ENCODE data around the gene GAGE12J. TPM values are rescaled to one million over a fixed set of nuclear protein-coding genes. Genes with fewer than 3 reads are reported as not detected.
"Not testable (repeated sequence)": the region's sequence is repeated elsewhere in the genome, so short reads cannot be mapped to it uniquely, and the experiment has no call there.

Gene GAGE12J
- total RNA-seq, 2 experiments from 2014 or later = not detected

DNA sequence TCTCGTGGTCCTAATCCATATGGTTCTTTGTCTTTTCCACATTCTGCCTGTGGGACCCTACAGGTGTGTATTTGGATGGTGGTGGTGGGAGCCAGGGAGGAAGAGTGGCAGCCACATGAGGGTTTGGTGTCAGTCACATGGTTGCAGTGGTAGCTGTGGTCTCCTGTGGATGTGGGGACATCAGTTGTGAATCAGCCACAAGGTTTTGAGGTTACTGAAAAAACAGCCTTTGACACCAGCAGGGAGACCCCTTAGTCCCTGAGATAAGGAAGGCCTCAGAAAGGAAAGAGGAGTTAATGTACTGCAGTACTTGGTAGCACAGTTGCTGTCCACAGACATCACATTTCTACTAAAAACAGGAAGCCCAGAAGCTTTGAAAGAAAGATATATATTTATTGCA, 34.2 kb upstream of the GAGE12J start:
- intact Hi-C loops (cut with micrococcal nuclease) = no loop called here
- POLR2A ChIA-PET = no interaction called here
- Mint-ChIP-seq H3K27ac (no peak overlapping the region), H3K4me1 (ENCODE audit: low read depth) (peaks cover 32% of the 10 kb centered on the region), H3K36me3 (no peaks in the 10 kb centered on the region), H3K4me3 (no peak overlapping the region), H3K27me3 (no peaks in the 10 kb centered on the region), H3K9me3 (no peaks in the 10 kb centered on the region)
- DNase-seq = no peak
- CTCF ChIA-PET = no interaction called here

DNA sequence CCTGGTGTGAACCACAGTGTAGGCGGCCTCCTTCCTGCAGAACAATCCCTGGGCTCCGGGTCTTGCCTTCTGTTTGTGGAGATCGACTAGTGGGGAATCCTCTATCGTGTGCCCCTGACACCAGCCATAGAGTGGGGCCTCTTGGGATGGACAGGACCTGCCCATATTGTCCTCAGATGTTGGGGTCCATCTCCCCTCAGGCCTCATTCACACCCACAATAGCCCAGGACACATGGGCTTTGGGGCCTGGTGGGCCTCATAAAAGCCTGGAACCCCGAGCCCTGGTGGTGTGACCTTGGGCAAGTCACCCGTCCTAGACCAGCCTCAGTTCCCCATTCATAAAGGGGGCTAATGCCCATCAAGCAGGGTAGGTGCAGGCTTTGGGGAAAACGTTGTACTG, 31.6 kb upstream of the GAGE12J start:
- H3K27me3 Mint-ChIP-seq = no peaks in the 10 kb centered on the region
- no peak for DNase-seq
- H3K36me3 Mint-ChIP-seq = no peaks in the 10 kb centered on the region
- POLR2A ChIA-PET = no interaction called here
- H3K4me1 Mint-ChIP-seq (ENCODE audit: low read depth) = peaks cover 31% of the 10 kb centered on the region
- H3K4me3 Mint-ChIP-seq = no peak overlapping the region
- no peak overlapping the region for H3K27ac Mint-ChIP-seq
- no peaks in the 10 kb centered on the region for H3K9me3 Mint-ChIP-seq
- intact Hi-C loops (cut with micrococcal nuclease) = no loop called here
- CTCF ChIA-PET = no interaction called here

DNA sequence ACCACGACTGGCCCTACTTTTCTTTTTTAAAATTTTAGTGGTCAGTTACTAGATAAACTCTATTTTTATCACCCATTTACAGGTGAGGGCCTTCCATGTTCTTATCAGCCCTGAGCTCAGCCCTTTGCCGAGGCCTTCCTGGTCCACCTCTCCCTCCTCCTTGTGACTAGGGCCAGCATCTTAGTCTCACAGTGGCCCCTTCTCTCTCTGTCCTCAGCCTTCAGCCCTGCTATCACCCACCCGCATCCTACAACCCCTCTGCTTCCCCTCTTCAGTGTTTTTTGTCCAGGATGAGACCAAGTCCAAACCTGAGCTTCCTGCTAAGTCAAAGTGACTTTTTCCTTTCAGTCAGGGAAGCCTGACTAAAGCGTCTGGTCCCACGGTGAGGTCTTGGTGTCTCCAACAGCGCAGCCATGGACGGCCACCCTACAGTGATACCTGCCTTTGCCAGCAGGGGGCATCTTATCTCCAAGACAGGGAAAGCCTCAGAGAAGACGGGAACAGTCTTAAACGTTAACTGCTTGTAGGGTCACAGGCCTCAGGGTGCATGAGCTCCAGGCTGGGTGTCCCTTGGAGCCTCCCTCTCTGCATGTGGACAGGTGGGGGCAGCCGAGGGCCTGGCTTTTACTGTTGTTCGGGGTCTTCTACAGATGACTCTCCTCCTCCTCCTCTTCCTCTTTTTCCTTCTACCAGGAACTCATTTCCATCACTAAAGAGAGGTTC, 30.1 kb upstream of the GAGE12J start:
- Mint-ChIP-seq H3K27ac (no peak overlapping the region), H3K4me1 (ENCODE audit: low read depth) (peaks cover 32% of the 10 kb centered on the region), H3K9me3 (no peaks in the 10 kb centered on the region), H3K4me3 (no peak overlapping the region), H3K27me3 (no peaks in the 10 kb centered on the region), H3K36me3 (no peaks in the 10 kb centered on the region)
- ChIA-PET POLR2A (no interaction called here), CTCF (interaction anchor here (0.8 to 1.4 kb wide), 5 partner anchors 8 to 462 kb away, joined by 3 to 12 read pairs (median 3); no protein-coding TSS in a partner anchor)
- DNase-seq = peak; percentile 79
- intact Hi-C loops (cut with micrococcal nuclease) = loop anchor here (2.0 kb wide), 1 partner anchor 19 kb away; no protein-coding TSS in a partner anchor

DNA sequence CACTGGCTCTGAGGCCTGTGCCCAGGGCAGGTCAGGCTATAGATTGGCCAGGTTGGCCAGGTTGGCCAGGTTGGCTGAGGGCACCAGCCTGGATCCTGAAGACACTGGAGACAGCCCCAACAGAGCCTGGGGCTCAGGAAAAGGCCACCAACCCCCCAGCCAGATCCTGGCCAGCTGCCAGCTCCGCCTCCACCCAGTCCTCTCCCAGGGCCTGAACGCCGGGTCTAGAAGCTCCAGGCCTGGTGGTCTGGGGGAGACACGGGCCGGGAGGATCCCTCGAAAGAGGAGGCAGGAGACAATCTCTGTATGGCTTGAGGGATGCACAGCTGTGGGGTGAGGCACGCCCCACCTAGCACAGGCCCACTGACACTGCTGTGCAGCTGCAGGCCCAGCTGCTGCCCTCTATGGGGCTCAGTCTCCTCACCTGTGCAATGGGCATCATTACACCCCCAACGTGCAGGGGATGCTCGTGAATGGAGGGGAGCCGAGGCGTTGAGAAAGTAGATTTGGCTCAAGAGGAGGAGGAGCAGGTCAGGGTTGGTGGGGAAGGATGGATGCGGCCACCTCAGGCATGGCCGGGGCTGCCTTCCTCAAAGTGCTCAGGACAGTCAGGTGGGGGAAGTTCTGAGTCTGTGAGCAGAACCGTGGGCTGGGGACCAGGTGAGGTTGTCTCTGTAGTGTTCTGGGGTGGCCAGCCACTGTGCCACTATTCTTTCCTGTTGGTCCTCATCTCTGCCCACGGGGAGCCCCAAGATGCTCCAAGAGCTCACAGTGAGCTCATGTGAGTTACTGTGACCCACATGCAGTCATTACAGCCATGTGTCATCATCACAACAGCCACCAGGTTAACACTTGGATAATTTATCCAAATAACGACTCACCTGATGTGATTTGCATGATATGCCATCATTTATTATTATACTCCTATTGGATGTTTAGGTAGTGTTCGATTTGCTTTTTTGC, 29.2 kb upstream of the GAGE12J start:
- POLR2A ChIA-PET = no interaction called here
- Mint-ChIP-seq H3K27me3 (no peaks in the 10 kb centered on the region), H3K27ac (no peak overlapping the region), H3K4me1 (ENCODE audit: low read depth) (peaks cover 26% of the 10 kb centered on the region), H3K4me3 (no peak overlapping the region), H3K9me3 (no peaks in the 10 kb centered on the region), H3K36me3 (no peaks in the 10 kb centered on the region)
- no peak for DNase-seq
- intact Hi-C loops (cut with micrococcal nuclease) = loop anchor here (1.0 to 2.0 kb wide), 2 partner anchors 17 to 20 kb away; no protein-coding TSS in a partner anchor
- CTCF ChIA-PET = interaction anchor here (0.6 to 1.4 kb wide), 7 partner anchors 9 to 1133 kb away, joined by 3 to 12 read pairs (median 3); no protein-coding TSS in a partner anchor

DNA sequence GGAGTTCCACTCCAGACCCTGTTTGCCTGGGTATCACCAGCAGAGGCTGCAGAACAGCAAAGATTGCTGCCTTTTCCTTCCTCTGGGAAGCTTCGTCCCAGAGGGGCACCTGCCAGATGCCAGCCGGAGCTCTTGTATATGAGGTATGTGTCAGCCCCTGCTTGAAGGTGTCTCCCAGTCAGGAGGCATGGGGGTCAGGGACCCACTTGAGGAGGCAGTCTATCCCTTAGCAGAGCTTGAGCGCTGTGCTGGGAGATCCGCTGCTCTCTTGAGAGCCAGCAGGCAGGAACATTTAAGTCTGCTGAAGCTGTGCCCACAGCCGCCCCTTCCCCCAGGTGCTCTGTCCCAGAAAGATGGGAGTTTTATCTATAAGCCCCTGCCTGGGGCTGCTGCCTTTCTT, 22.5 kb upstream of the GAGE12J start:
- H3K36me3 Mint-ChIP-seq; H3K4me1 Mint-ChIP-seq (ENCODE audit: low read depth); DNase-seq; POLR2A ChIA-PET; H3K4me3 Mint-ChIP-seq; intact Hi-C loops (cut with micrococcal nuclease); H3K27me3 Mint-ChIP-seq; CTCF ChIA-PET; H3K9me3 Mint-ChIP-seq; H3K27ac Mint-ChIP-seq: not testable (repeated sequence)

DNA sequence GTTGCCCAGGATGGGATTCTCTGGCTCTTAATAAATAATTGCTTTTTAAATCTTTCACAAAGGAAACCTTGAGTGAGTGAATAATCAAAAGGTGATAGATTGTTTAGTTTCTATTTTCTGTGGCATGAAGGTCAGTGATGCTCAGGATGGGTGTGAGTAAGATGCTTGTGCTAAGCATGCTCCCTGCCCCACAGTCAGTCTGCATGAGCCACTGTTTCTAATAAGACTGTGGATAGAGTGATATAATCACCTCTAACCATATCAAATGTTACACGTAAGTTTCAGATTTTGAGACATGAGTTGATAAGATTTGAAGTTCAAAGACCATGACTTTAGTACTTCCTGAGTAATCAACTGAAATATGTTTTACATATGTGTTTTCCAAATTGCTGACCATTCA, 21.1 kb upstream of the GAGE12J start:
- no peak for DNase-seq
- H3K9me3 Mint-ChIP-seq = no peaks in the 10 kb centered on the region
- no peak overlapping the region for H3K27ac Mint-ChIP-seq
- intact Hi-C loops (cut with micrococcal nuclease) = no loop called here
- no peak overlapping the region for H3K4me3 Mint-ChIP-seq
- CTCF ChIA-PET = no interaction called here
- H3K4me1 Mint-ChIP-seq (ENCODE audit: low read depth) = peaks cover 2% of the 10 kb centered on the region
- H3K36me3 Mint-ChIP-seq = no peaks in the 10 kb centered on the region
- POLR2A ChIA-PET = no interaction called here
- H3K27me3 Mint-ChIP-seq = no peaks in the 10 kb centered on the region

DNA sequence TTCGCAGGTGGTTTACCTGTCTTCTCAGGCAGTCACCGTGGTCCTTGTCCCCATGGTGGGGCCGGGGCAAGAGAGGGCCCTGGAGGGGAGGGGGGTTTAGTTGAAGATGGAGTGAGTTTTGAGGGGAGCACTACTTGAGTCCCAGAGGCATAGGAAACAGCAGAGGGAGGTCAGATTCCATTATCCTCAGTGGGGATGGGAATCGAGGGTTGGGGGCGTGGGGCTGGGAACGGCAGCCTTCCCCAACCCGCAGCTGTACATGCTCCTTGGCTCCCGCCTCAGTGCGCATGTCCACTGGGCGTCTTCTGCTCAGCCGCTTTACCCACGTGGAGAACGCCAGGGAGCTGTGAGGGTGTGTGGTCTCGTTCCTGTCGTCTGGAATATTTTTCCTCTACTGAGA, 18.5 kb upstream of the GAGE12J start, which contains the start of gene GAGE10:
Gene GAGE10 (plus strand): TSS at position 301 of the 400 bp plus-strand sequence. CDS start 1,214 bp downstream, outside the sequence.
- Mint-ChIP-seq H3K27me3 (no peaks in the 10 kb centered on the region), H3K27ac (no peak within 1 kb of the TSS), H3K36me3 (no peaks in the 10 kb centered on the region), H3K4me3 (no peak within 1 kb of the TSS), H3K4me1 (ENCODE audit: low read depth) (peaks cover 1% of the 10 kb centered on the region), H3K9me3 (no peaks in the 10 kb centered on the region)
- intact Hi-C loops (cut with micrococcal nuclease) = no loop called here
- DNase-seq = no peak
- ChIA-PET CTCF (no interaction called here), POLR2A (no interaction called here)

DNA sequence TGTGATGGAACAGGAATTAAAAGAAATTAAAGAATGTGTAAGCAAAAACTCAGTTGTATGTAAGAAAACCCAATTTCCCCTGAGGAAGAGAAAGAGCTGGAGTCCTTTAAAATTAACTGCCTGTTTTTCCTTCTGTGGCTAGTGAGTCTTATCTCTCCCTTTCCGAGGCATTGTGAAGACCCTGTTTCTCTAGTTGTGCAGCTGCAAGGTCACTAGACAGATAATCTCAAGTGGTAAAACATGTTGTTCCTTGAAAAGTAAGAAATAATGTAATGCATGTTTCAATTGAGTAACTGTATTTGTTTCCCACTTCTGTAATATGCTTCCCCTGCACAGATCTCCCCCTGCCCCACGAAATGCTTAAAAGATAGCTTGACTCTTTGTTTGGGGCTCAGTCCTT, 14.1 kb upstream of the GAGE12J start:
- DNase-seq; intact Hi-C loops (cut with micrococcal nuclease); H3K9me3 Mint-ChIP-seq; H3K27ac Mint-ChIP-seq; H3K4me3 Mint-ChIP-seq; H3K36me3 Mint-ChIP-seq; POLR2A ChIA-PET; H3K27me3 Mint-ChIP-seq: not testable (repeated sequence)
- H3K4me1 Mint-ChIP-seq (ENCODE audit: low read depth) = peaks cover 21% of the 10 kb centered on the region
- CTCF ChIA-PET = interaction anchor here (0.8 to 1.1 kb wide), 2 partner anchors 15 to 24 kb away, joined by 3 read pairs; no protein-coding TSS in a partner anchor

DNA sequence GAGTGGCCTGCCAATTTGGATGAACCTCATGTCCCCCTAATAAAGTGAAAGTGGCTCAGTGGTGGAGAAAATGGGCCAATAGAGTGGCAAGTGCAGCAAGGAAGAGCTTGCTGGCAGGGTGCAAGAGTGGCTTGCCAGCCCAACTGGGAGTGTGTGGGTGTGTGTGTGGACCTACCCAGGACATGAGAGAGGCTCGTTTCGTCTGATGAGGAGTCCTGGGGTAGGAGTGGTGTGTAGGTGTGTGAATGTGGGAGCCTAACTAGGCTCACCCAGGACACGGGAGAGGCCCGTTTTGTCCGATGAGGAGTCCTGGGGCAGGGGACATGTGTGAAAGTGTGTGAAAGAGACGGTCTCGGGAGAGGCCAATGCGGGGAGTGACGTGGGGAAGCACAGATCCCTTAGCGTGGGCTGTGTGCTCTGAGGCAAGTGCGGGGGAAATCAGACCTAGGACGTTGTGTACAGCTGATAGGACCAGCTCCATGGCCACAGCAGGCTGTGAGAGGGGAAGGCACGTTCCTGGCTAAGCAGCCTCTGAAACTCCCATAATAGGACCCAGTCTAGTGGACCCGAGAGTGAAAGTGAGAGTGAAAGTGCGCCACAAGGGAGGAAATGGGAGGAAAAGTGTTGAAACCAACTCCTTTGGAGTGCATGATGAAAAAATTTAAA, 13.1 kb upstream of the GAGE12J start:
- ChIA-PET POLR2A (interaction anchor here (1.2 kb wide), 1 partner anchor 36 kb away, joined by 3 read pairs; no protein-coding TSS in a partner anchor), CTCF (interaction anchor here (0.7 to 1.9 kb wide), 3 partner anchors 16 to 611 kb away, joined by 3 to 6 read pairs (median 3); no protein-coding TSS in a partner anchor)
- peak; percentile 36 for DNase-seq
- peak overlapping the region; percentile 68 for H3K27ac Mint-ChIP-seq
- peak overlapping the region; percentile 66 for H3K4me3 Mint-ChIP-seq
- intact Hi-C loops (cut with micrococcal nuclease) = loop anchor here (1.0 kb wide), 1 partner anchor 15 kb away; no protein-coding TSS in a partner anchor
- H3K4me1 Mint-ChIP-seq (ENCODE audit: low read depth) = peaks cover 21% of the 10 kb centered on the region
- H3K9me3 Mint-ChIP-seq = no peaks in the 10 kb centered on the region
- no peaks in the 10 kb centered on the region for H3K36me3 Mint-ChIP-seq
- H3K27me3 Mint-ChIP-seq = no peaks in the 10 kb centered on the region

DNA sequence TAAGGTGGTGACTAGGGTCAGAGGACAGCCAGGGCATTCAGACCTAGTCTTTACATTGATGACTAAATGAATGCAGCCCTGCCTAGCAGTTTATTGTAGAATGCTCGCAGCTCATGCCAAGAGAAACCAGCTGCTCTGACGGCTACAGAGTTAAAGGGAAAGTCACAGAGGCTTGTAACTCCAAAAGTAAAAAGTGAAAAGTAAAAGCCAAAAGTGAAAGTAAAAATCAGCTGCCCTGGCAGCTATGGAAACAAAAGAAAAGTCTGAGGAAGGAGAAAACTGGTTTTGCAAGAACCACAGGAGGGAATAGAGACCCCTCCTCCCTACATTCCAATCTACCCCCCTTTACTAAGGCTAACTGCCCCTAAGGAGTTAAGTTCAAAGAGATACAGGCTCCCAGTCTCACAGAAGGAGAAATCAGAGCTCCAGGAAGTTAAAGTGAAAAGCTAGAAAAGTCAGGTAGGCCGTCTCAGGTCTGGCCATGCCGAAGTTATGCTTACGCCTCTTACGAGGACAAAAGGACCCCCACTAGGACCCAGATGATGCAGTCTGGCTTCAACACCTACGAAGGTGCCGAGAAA, 12.3 kb upstream of the GAGE12J start:
- intact Hi-C loops (cut with micrococcal nuclease) = loop anchor here (1.0 kb wide), 1 partner anchor 16 kb away; no protein-coding TSS in a partner anchor
- POLR2A ChIA-PET = interaction anchor here (1.2 kb wide), 1 partner anchor 37 kb away, joined by 3 read pairs; no protein-coding TSS in a partner anchor

DNA sequence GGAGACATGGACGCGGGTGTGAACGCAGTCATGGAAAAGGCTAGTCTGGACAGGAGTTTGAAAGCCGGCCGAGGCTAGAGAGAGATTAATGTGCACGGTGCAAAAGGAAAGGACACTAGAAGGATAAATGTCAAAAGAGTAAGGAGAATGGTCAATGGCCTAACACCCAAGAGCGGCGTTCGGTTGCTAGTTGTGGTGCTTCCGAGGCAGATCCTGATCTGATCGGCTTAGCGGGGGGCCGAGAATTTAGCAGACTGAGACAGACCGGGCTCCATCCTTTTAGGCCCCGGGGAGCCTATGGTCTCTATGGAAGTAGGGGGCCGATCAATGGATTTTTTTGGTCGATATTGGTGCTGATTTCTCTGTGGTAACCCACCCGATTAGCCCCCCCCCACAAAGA, 11.5 kb upstream of the GAGE12J start:
- DNase-seq = no peak
- H3K27ac Mint-ChIP-seq = no peak overlapping the region
- intact Hi-C loops (cut with micrococcal nuclease) = no loop called here
- no peaks in the 10 kb centered on the region for H3K27me3 Mint-ChIP-seq
- CTCF ChIA-PET = interaction anchor here (1.9 kb wide), 1 partner anchor 118 kb away, joined by 6 read pairs; no protein-coding TSS in a partner anchor
- POLR2A ChIA-PET = no interaction called here
- H3K9me3 Mint-ChIP-seq = no peaks in the 10 kb centered on the region
- no peaks in the 10 kb centered on the region for H3K36me3 Mint-ChIP-seq
- H3K4me1 Mint-ChIP-seq (ENCODE audit: low read depth) = peaks cover 21% of the 10 kb centered on the region
- no peak overlapping the region for H3K4me3 Mint-ChIP-seq

More for the DNA sequence above, 12.3 kb upstream of the GAGE12J start:
- Mint-ChIP-seq H3K4me3 (peak overlapping the region; percentile 66), H3K9me3 (no peaks in the 10 kb centered on the region), H3K36me3 (no peaks in the 10 kb centered on the region), H3K4me1 (ENCODE audit: low read depth) (peaks cover 21% of the 10 kb centered on the region), H3K27me3 (no peaks in the 10 kb centered on the region), H3K27ac (peak overlapping the region; percentile 68)
- peak; percentile 13 for DNase-seq
- CTCF ChIA-PET = interaction anchor here (0.7 to 1.9 kb wide), 2 partner anchors 117 to 610 kb away, joined by 3 to 6 read pairs; no protein-coding TSS in a partner anchor
